Measurements from ENCODE around the gene MRPS6. TPM values are rescaled to one million over a fixed set of nuclear protein-coding genes. Genes with fewer than 3 reads are reported as not detected.

MRPS6 gene
- total and polyA plus RNA-seq, 2 of the 13 experiments (the other 11 are each of a cell fraction or from before 2014, with no cell fraction given), result 14.2 to 26.9 TPM

- in situ Hi-C loops (cut with HindIII; ENCODE audit: extremely low pct_ligation_motif_present, low pct_unique_long_range_greater_than_20kb), result no loop called here
- peaks cover 0 to 22% of the 10 kb centered on the region in 2 experiments; a peak in 2 of 5 replicates for H3K27me3 ChIP-seq (ENCODE audit: control insufficient read depth in 1 of 2, insufficient read depth in 2 of 2, low read length in 2 of 2)
- H2AFZ ChIP-seq (ENCODE audit: low read length), result no peak overlapping the region
- no peak overlapping the region for H3K4me3 ChIP-seq (replicated peaks in 1 of 3; ENCODE audit: insufficient read depth in 1 of 3, low read depth in 2 of 3, low read length in 3 of 3)
- H3K79me2 ChIP-seq (ENCODE audit: insufficient read depth, low read length), result no peaks in the 10 kb centered on the region
- ChIA-PET CTCF (ENCODE audit: low intra/inter-chr PET ratio, low total read pairs) (no interaction called here), POLR2A (no interaction called here)
- DNase-seq (ENCODE audit: low spot score), result no peak
- no peaks in the 10 kb centered on the region for H4K20me1 ChIP-seq (ENCODE audit: insufficient read depth, low read length)
- H3K9ac ChIP-seq (ENCODE audit: insufficient read depth, low read depth, low read length), result no peak overlapping the region
- H3K36me3 ChIP-seq (replicated peaks in 1 of 2; ENCODE audit: control insufficient read depth in 1 of 2, insufficient read depth in 2 of 2, low read length in 2 of 2), result no peaks in the 10 kb centered on the region
- no peak overlapping the region for H3K4me2 ChIP-seq (ENCODE audit: low read depth, low read length)
- no peaks in the 10 kb centered on the region for H3K9me3 ChIP-seq (ENCODE audit: low read length)
- TF ChIP-seq ZNF652 (CRISPR knock-in tag; IDR thresholded peaks at IDR 0.05; ENCODE audit: borderline replicate concordance, low read depth) (no peak), ZNF484 (CRISPR knock-in tag; IDR thresholded peaks at IDR 0.05; ENCODE audit: borderline replicate concordance, low read depth) (no peak), PCBP2 (optimal IDR thresholded peaks at IDR 0.05; ENCODE audit: low read depth, low read length, poor library complexity, severe bottlenecking) (no peak), ZFP82 (CRISPR knock-in tag; IDR thresholded peaks at IDR 0.05; ENCODE audit: borderline replicate concordance) (no peak), HNF1B (CRISPR knock-in tag; IDR thresholded peaks at IDR 0.05) (no peak), KDM4B (CRISPR knock-in tag; IDR thresholded peaks at IDR 0.05) (no peak), AHR (CRISPR knock-in tag; IDR thresholded peaks at IDR 0.05) (no peak), ZNF20 (CRISPR knock-in tag; IDR thresholded peaks at IDR 0.05) (no peak), U2AF2 (IDR thresholded peaks at IDR 0.05; ENCODE audit: low read depth, low read length) (no peak), PTBP1 (IDR thresholded peaks at IDR 0.05; ENCODE audit: low read depth, low read length, poor library complexity, severe bottlenecking) (no peak), GMEB1 (CRISPR knock-in tag; IDR thresholded peaks at IDR 0.05; ENCODE audit: borderline replicate concordance) (no peak), FOXM1 (CRISPR knock-in tag; IDR thresholded peaks at IDR 0.05) (no peak), ZNF724P (CRISPR knock-in tag; IDR thresholded peaks at IDR 0.05; ENCODE audit: borderline replicate concordance) (no peak), MXD1 (CRISPR knock-in tag; IDR thresholded peaks at IDR 0.05) (no peak), MEIS2 (CRISPR knock-in tag; IDR thresholded peaks at IDR 0.05) (no peak), ZNF275 (CRISPR knock-in tag; IDR thresholded peaks at IDR 0.05; ENCODE audit: borderline replicate concordance) (no peak), JARID2 (CRISPR knock-in tag; IDR thresholded peaks at IDR 0.05; ENCODE audit: insufficient replicate concordance) (no peak), ZNF326 (CRISPR knock-in tag; IDR thresholded peaks at IDR 0.05; ENCODE audit: borderline replicate concordance) (no peak)
- WGBS (ENCODE audit: low lambda C conversion rate), result 18% methylated on average over 5 of the region's 5 CpGs
- intact Hi-C loops (cut with micrococcal nuclease; ENCODE audit: unreplicated experiment), result no loop called here
- H3K27ac ChIP-seq (ENCODE audit: extremely low read length, insufficient read depth, low read length), result no peak overlapping the region
- H3K4me1 ChIP-seq (ENCODE audit: insufficient read depth, low read length), result peaks cover 9% of the 10 kb centered on the region; the same call in 1 of the 2 replicates
- FAIRE-seq, result no peak
- BruUV-seq (replicated peaks), result no TSS peak
- ATAC-seq, result no peak
Observed at GRCh38 chr21:34055615-34056014, 17.8 kb upstream of the MRPS6 start.

All from HepG2 (cell line).